NK-92 (cell line): Measurements from ENCODE around the gene UGT1A6.

Experiments
- DNase-seq: peaks from one replicate; lab custom pipeline; 2025; ENCODE audit not compliant: unreplicated experiment; lab: John Stamatoyannopoulos, UW

Gene UGT1A6

GRCh38 chr2:233817995-233818638 lies 125.4 kb downstream of the UGT1A6 start:
- DNase-seq, result no peak

- DNase-seq, result no peak
These were observed 126.2 kb downstream of the UGT1A6 start for GRCh38 chr2:233818639-233819621.

GRCh38 chr2:233819884-233820773 lies 127.4 kb downstream of the UGT1A6 start:
- no peak for DNase-seq

GRCh38 chr2:233820774-233821105 lies 128.1 kb downstream of the UGT1A6 start:
- no peak for DNase-seq

GRCh38 chr2:233821196-233821595 lies 128.5 kb downstream of the UGT1A6 start:
- no peak for DNase-seq

- no peak for DNase-seq
These were observed 129.0 kb downstream of the UGT1A6 start for GRCh38 chr2:233821709-233822100.

GRCh38 chr2:233822101-233822771 lies 129.5 kb downstream of the UGT1A6 start:
- DNase-seq, result no peak
